HL-60 (cell line): ENCODE measurements around the gene OSBPL5.

Source experiments
- CTCF ChIP-seq: IDR thresholded peaks from one replicate; pipeline ENCODE4 v1.5.1; 2011; ENCODE audit warnings: low read length, control low read depth, inconsistent platforms; ENCODE audit not compliant: insufficient read depth
- GABPA ChIP-seq: IDR thresholded peaks from 2 replicates; pipeline ENCODE4 v1.6.1; 2012; ENCODE audit warnings: low read depth
- POLR2AphosphoS5 ChIP-seq: IDR thresholded peaks from 2 replicates; pipeline ENCODE4 v1.6.1; 2012; ENCODE audit warnings: low read depth
- SPI1 ChIP-seq: IDR thresholded peaks from 2 replicates; pipeline ENCODE4 v1.6.1; 2012; ENCODE audit warnings: low read depth, mild to moderate bottlenecking, borderline replicate concordance
- TF ChIP-seq, protein P1 (sequence below): IDR thresholded peaks from 2 replicates; pipeline ENCODE4 v1.6.1; 2012; ENCODE audit warnings: low read depth; ENCODE audit not compliant: insufficient replicate concordance

DNA sequence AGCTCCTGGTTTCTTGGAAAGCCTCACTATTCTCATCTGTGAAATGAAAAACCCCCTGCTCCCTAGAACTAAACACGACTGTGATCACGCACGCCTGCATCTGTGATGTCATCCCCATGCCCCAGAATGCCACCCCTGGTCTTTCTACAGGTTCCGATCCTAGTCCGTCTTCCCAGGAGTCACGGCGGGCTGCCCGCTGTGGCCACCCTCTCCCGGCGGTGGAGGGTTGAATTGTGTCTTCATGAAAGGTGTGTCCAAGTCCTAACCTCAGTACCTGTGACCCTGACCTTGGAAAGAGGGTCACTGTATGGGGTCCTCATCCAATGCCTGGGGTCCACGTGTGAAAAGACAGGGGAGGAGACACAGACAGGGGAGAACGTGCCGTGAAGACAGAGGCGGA, 14.4 kb downstream of the OSBPL5 start:
- TF ChIP-seq CTCF (no peak), GABPA (no peak), POLR2AphosphoS5 (no peak), SPI1 (no peak)
- TF ChIP-seq, protein P1, sequence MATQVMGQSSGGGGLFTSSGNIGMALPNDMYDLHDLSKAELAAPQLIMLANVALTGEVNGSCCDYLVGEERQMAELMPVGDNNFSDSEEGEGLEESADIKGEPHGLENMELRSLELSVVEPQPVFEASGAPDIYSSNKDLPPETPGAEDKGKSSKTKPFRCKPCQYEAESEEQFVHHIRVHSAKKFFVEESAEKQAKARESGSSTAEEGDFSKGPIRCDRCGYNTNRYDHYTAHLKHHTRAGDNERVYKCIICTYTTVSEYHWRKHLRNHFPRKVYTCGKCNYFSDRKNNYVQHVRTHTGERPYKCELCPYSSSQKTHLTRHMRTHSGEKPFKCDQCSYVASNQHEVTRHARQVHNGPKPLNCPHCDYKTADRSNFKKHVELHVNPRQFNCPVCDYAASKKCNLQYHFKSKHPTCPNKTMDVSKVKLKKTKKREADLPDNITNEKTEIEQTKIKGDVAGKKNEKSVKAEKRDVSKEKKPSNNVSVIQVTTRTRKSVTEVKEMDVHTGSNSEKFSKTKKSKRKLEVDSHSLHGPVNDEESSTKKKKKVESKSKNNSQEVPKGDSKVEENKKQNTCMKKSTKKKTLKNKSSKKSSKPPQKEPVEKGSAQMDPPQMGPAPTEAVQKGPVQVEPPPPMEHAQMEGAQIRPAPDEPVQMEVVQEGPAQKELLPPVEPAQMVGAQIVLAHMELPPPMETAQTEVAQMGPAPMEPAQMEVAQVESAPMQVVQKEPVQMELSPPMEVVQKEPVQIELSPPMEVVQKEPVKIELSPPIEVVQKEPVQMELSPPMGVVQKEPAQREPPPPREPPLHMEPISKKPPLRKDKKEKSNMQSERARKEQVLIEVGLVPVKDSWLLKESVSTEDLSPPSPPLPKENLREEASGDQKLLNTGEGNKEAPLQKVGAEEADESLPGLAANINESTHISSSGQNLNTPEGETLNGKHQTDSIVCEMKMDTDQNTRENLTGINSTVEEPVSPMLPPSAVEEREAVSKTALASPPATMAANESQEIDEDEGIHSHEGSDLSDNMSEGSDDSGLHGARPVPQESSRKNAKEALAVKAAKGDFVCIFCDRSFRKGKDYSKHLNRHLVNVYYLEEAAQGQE: no peak
